ENCODE measurements around the gene CCDC138.

CCDC138 gene

GRCh38 chr2:108810993-108811957 lies 24.7 kb downstream of the CCDC138 start:
- no peaks in the 10 kb centered on the region for H3K27me3 ChIP-seq (ENCODE audit: insufficient read depth, insufficient read length)
- H3K4me3 ChIP-seq (ENCODE audit: insufficient read length, low read depth), result no peak overlapping the region
- no peak overlapping the region for H3K9ac ChIP-seq (ENCODE audit: insufficient read length, low read depth)
- TF ChIP-seq YY1 (IDR thresholded peaks at IDR 0.05; ENCODE audit: insufficient read depth, insufficient read length), result no peak
- TF ChIP-seq ZNF274 (IDR thresholded peaks at IDR 0.05; ENCODE audit: low read depth, low read length), result no peak
- no peak for TF ChIP-seq SUZ12 (IDR thresholded peaks at IDR 0.05; ENCODE audit: extremely low read depth, insufficient read depth, insufficient read length)
- peaks cover 61% of the 10 kb centered on the region for H3K36me3 ChIP-seq (ENCODE audit: insufficient read depth, insufficient read length, low read length)
- H3K4me1 ChIP-seq (ENCODE audit: insufficient read depth, insufficient read length), result no peaks in the 10 kb centered on the region
- DNase-seq (ENCODE audit: low read depth, low spot score), result no peak
- H3K9me3 ChIP-seq (ENCODE audit: insufficient read depth, low read length), result peaks cover 21% of the 10 kb centered on the region

GRCh38 chr2:108813732-108814131 lies 27.2 kb downstream of the CCDC138 start:
- peaks cover 14% of the 10 kb centered on the region for H3K9me3 ChIP-seq (ENCODE audit: insufficient read depth, low read length)
- peaks cover 68% of the 10 kb centered on the region for H3K36me3 ChIP-seq (ENCODE audit: insufficient read depth, insufficient read length, low read length)
- TF ChIP-seq ZNF274 (IDR thresholded peaks at IDR 0.05; ENCODE audit: low read depth, low read length) (no peak), YY1 (IDR thresholded peaks at IDR 0.05; ENCODE audit: insufficient read depth, insufficient read length) (no peak), SUZ12 (IDR thresholded peaks at IDR 0.05; ENCODE audit: extremely low read depth, insufficient read depth, insufficient read length) (no peak)
- no peak overlapping the region for H3K4me3 ChIP-seq (ENCODE audit: insufficient read length, low read depth)
- H3K4me1 ChIP-seq (ENCODE audit: insufficient read depth, insufficient read length), result no peaks in the 10 kb centered on the region
- no peaks in the 10 kb centered on the region for H3K27me3 ChIP-seq (ENCODE audit: insufficient read depth, insufficient read length)
- no peak overlapping the region for H3K9ac ChIP-seq (ENCODE audit: insufficient read length, low read depth)
- no peak for DNase-seq (ENCODE audit: low read depth, low spot score)

GRCh38 chr2:108820482-108820881 lies 33.9 kb downstream of the CCDC138 start:
- no peaks in the 10 kb centered on the region for H3K4me1 ChIP-seq (ENCODE audit: insufficient read depth, insufficient read length)
- H3K27me3 ChIP-seq (ENCODE audit: insufficient read depth, insufficient read length), result no peaks in the 10 kb centered on the region
- peaks cover 68% of the 10 kb centered on the region for H3K36me3 ChIP-seq (ENCODE audit: insufficient read depth, insufficient read length, low read length)
- no peak overlapping the region for H3K4me3 ChIP-seq (ENCODE audit: insufficient read length, low read depth)
- peaks cover 13% of the 10 kb centered on the region for H3K9me3 ChIP-seq (ENCODE audit: insufficient read depth, low read length)
- DNase-seq (ENCODE audit: low read depth, low spot score), result no peak
- no peak overlapping the region for H3K9ac ChIP-seq (ENCODE audit: insufficient read length, low read depth)
- TF ChIP-seq ZNF274 (IDR thresholded peaks at IDR 0.05; ENCODE audit: low read depth, low read length) (no peak), YY1 (IDR thresholded peaks at IDR 0.05; ENCODE audit: insufficient read depth, insufficient read length) (no peak), SUZ12 (IDR thresholded peaks at IDR 0.05; ENCODE audit: extremely low read depth, insufficient read depth, insufficient read length) (no peak)

GRCh38 chr2:108823286-108823685 lies 36.7 kb downstream of the CCDC138 start:
- H3K4me1 ChIP-seq (ENCODE audit: insufficient read depth, insufficient read length), result no peaks in the 10 kb centered on the region
- H3K36me3 ChIP-seq (ENCODE audit: insufficient read depth, insufficient read length, low read length), result peaks cover 54% of the 10 kb centered on the region
- no peak for DNase-seq (ENCODE audit: low read depth, low spot score)
- H3K9me3 ChIP-seq (ENCODE audit: insufficient read depth, low read length), result peaks cover 13% of the 10 kb centered on the region
- H3K27me3 ChIP-seq (ENCODE audit: insufficient read depth, insufficient read length), result no peaks in the 10 kb centered on the region
- no peak overlapping the region for H3K4me3 ChIP-seq (ENCODE audit: insufficient read length, low read depth)
- no peak overlapping the region for H3K9ac ChIP-seq (ENCODE audit: insufficient read length, low read depth)
- TF ChIP-seq SUZ12 (IDR thresholded peaks at IDR 0.05; ENCODE audit: extremely low read depth, insufficient read depth, insufficient read length) (no peak), ZNF274 (IDR thresholded peaks at IDR 0.05; ENCODE audit: low read depth, low read length) (no peak), YY1 (IDR thresholded peaks at IDR 0.05; ENCODE audit: insufficient read depth, insufficient read length) (no peak)

- H3K27me3 ChIP-seq (ENCODE audit: insufficient read depth, insufficient read length), result no peaks in the 10 kb centered on the region
- H3K4me1 ChIP-seq (ENCODE audit: insufficient read depth, insufficient read length), result no peaks in the 10 kb centered on the region
- peaks cover 42% of the 10 kb centered on the region for H3K36me3 ChIP-seq (ENCODE audit: insufficient read depth, insufficient read length, low read length)
- no peak overlapping the region for H3K4me3 ChIP-seq (ENCODE audit: insufficient read length, low read depth)
- no peak for DNase-seq (ENCODE audit: low read depth, low spot score)
- H3K9ac ChIP-seq (ENCODE audit: insufficient read length, low read depth), result no peak overlapping the region
- H3K9me3 ChIP-seq (ENCODE audit: insufficient read depth, low read length), result peaks cover 8% of the 10 kb centered on the region
- no peak for TF ChIP-seq YY1 (IDR thresholded peaks at IDR 0.05; ENCODE audit: insufficient read depth, insufficient read length)
- TF ChIP-seq ZNF274 (IDR thresholded peaks at IDR 0.05; ENCODE audit: low read depth, low read length), result no peak
- no peak for TF ChIP-seq SUZ12 (IDR thresholded peaks at IDR 0.05; ENCODE audit: extremely low read depth, insufficient read depth, insufficient read length)
Observed at GRCh38 chr2:108824316-108825070, 37.9 kb downstream of the CCDC138 start.

GRCh38 chr2:108825254-108825653 lies 38.7 kb downstream of the CCDC138 start:
- DNase-seq (ENCODE audit: low read depth, low spot score), result no peak
- peaks cover 34% of the 10 kb centered on the region for H3K36me3 ChIP-seq (ENCODE audit: insufficient read depth, insufficient read length, low read length)
- H3K27me3 ChIP-seq (ENCODE audit: insufficient read depth, insufficient read length), result no peaks in the 10 kb centered on the region
- TF ChIP-seq YY1 (IDR thresholded peaks at IDR 0.05; ENCODE audit: insufficient read depth, insufficient read length) (no peak), ZNF274 (IDR thresholded peaks at IDR 0.05; ENCODE audit: low read depth, low read length) (no peak), SUZ12 (IDR thresholded peaks at IDR 0.05; ENCODE audit: extremely low read depth, insufficient read depth, insufficient read length) (no peak)
- H3K9me3 ChIP-seq (ENCODE audit: insufficient read depth, low read length), result peaks cover 2% of the 10 kb centered on the region
- H3K9ac ChIP-seq (ENCODE audit: insufficient read length, low read depth), result no peak overlapping the region
- no peaks in the 10 kb centered on the region for H3K4me1 ChIP-seq (ENCODE audit: insufficient read depth, insufficient read length)
- H3K4me3 ChIP-seq (ENCODE audit: insufficient read length, low read depth), result no peak overlapping the region

GRCh38 chr2:108825736-108826135 lies 39.2 kb downstream of the CCDC138 start:
- no peak overlapping the region for H3K4me3 ChIP-seq (ENCODE audit: insufficient read length, low read depth)
- no peaks in the 10 kb centered on the region for H3K4me1 ChIP-seq (ENCODE audit: insufficient read depth, insufficient read length)
- TF ChIP-seq SUZ12 (IDR thresholded peaks at IDR 0.05; ENCODE audit: extremely low read depth, insufficient read depth, insufficient read length) (no peak), ZNF274 (IDR thresholded peaks at IDR 0.05; ENCODE audit: low read depth, low read length) (no peak), YY1 (IDR thresholded peaks at IDR 0.05; ENCODE audit: insufficient read depth, insufficient read length) (no peak)
- peaks cover 32% of the 10 kb centered on the region for H3K36me3 ChIP-seq (ENCODE audit: insufficient read depth, insufficient read length, low read length)
- DNase-seq (ENCODE audit: low read depth, low spot score), result no peak
- no peaks in the 10 kb centered on the region for H3K27me3 ChIP-seq (ENCODE audit: insufficient read depth, insufficient read length)
- no peak overlapping the region for H3K9ac ChIP-seq (ENCODE audit: insufficient read length, low read depth)
- no peaks in the 10 kb centered on the region for H3K9me3 ChIP-seq (ENCODE audit: insufficient read depth, low read length)
